HG03460 (cell line): Measurements from ENCODE around the gene NFKBIE.

Experiments used
- ATAC-seq: cut with Tn5 transposase; IDR thresholded peaks from one replicate; pipeline ENCODE4 v1.9.1; 2021; ENCODE audit not compliant: unreplicated experiment

Gene NFKBIE

GRCh38 chr6:44258325-44258863, 7.0 kb downstream of the NFKBIE start:
- no peak for ATAC-seq

DNA sequence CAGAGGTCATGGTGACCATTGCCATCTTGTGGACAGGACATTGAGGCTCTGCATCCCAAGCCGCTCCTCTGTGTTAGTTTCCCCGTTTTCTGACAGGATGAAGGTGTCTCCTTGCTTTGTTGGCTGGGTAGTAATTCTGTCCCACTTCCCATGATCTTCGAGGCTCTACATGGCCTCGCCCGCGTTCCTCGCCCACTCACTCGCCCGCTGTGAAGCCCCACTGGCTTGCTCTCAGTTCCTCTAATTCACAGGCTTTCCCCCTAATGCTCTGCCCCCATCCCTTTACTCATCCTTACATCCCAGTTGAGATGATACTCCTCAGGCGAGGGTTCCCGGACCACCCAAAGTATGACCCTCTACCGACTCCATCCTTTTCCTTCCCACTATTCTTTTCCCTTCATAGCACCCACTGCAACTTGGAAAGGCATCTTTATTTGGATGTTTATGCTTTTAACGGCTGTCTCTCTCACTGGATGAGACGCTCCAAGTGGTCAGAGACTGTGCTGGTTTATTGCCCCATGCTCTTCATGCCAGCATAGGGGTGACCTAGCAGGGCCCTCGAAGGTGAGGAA, 7.5 kb downstream of the NFKBIE start:
- ATAC-seq: peak; percentile 22

DNA sequence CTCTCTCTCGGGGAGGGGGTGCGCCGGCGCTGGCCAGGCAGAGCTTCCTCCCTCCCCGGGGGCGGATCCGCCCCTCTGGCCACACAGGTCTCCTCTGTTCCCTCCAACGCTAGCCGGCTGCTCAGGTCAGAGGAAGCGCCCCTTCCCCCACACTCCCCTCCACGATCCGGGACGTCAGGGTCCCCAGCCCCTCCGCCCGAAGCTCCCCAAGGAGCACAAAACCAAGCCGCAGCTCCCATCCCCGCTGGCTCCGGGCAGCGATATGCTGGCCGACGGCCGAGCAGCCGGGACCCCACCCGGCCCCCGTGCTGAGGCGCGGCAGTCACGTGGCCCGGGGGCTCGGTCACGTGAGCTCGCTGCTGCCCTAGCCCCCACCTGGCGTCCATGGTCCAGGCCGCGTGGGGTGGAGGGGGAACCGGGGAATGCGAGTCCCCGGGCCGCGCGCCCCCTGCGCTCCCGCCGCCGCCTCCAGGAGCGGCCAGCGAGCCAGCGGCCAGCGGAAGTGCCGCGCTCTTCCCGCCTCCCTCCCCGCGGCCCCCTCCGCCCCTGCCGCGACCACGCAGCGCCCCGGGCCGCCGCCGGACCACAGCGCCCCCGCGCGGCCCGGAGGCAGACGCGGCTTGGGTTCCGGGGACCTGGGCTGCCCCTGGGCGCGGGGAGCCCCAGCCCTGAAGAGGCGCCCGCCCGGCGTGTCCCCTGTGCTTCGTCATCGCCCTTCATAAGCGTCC, 8.2 kb downstream of the NFKBIE start, which contains the start of gene SLC35B2:
SLC35B2 (minus strand) TSS at position 504 of the 728 bp plus-strand sequence; CDS start at position 386, 118 bp downstream.
- ATAC-seq: peak; percentile 43

GRCh38 chr6:44256775-44257024, 8.7 kb downstream of the NFKBIE start:
- no peak for ATAC-seq

- ATAC-seq: no peak
Measured at GRCh38 chr6:44255871-44256774, 9.2 kb downstream of the NFKBIE start.

- ATAC-seq: no peak
Measured at GRCh38 chr6:44255105-44255808, 10.1 kb downstream of the NFKBIE start.

DNA sequence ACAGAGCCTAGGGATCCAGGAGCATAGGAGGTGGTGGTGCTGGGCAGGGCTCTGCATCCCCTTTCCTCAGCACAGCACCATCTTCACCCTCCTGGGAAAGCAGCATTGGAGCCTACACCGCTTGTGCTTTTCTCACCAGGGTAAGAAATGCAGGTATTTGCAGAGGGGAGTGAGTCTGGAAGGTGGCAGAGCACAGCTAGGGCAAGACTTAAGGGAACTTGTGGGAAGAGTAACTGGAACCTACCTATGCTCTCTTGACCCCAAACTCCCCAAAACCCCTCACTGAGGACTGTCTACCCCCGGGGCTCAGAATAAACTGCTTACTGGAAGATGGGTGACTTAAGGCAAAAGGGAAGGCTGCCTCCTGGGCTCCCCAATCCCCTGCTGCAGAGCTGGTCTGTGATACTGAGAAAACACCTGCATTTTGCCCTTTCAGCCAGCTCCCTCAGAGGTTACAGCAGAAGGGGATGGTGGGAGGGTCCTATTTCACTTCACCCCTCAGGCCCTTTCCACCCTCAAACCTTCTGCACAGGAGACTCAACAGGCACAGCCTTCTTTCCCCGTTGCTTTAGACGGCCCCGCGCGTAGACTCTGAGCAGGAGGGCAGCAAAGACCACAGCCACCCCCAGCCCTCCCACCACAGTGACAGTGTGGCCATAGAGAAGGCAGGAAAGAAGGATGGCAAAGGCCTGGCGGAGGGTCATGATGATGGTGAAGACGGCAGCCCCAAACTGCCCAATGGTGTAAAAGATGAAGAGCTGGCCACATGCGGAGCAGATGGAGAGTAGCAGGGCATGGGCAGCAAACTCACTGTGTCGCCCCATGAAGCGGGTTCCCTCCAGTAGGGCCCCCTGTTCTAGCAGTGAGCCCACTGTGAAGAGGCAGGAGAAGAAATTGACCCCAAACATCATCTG, 10.9 kb downstream of the NFKBIE start:
- ATAC-seq: no peak

GRCh38 chr6:44253307-44254101, 11.8 kb downstream of the NFKBIE start:
- ATAC-seq: no peak

DNA sequence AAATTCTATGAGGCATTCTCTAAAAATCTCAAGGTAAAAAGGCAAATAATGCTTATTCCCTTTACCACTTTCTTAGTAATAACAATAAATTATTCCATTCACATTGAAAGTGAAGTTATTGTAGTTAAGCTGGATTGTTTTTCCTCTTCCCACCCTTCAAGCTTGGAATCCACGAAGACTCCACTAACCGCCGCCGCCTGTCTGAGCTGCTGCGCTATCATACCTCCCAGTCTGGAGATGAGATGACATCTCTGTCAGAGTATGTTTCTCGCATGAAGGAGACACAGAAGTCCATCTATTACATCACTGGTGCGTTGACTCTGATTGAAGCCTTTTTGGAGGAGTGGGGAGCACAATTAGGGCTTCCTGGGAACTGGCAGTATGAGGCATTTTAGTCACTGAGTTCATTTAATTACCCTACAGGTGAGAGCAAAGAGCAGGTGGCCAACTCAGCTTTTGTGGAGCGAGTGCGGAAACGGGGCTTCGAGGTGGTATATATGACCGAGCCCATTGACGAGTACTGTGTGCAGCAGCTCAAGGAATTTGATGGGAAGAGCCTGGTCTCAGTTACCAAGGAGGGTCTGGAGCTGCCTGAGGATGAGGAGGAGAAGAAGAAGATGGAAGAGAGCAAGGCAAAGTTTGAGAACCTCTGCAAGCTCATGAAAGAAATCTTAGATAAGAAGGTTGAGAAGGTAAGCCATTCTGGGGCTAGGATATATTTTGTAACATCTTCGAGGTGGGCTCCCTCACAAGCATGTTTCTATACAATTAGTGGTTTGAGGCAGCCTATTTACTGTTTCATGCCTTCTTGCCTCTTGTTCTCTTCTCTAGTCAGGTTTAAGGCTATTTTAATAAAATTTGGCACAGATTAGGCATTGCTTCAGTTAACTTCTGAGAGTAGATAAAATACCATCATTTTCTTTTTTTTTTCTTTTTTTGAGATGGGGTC, 13.5 kb downstream of the NFKBIE start:
- no peak for ATAC-seq

DNA sequence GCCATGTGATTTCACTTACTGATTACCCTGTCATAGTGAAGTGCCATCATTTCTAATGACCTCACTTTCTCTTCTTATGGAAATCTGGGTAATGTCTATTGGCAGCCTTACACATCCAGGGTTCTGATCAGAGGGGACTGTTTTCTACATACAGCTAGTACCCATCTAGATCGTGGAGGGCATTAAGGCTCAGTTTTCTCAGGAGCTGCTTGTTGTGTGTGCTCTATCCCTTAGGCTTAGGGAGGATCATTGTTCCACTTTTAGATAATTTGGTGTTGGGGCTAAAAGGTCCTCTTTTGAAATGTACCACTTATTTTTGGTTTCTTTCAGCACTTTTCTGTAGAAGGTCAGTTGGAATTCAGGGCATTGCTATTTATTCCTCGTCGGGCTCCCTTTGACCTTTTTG, 14.6 kb downstream of the NFKBIE start:
- ATAC-seq: no peak

- no peak for ATAC-seq
Measured at GRCh38 chr6:44250067-44250717, 15.2 kb downstream of the NFKBIE start.

DNA sequence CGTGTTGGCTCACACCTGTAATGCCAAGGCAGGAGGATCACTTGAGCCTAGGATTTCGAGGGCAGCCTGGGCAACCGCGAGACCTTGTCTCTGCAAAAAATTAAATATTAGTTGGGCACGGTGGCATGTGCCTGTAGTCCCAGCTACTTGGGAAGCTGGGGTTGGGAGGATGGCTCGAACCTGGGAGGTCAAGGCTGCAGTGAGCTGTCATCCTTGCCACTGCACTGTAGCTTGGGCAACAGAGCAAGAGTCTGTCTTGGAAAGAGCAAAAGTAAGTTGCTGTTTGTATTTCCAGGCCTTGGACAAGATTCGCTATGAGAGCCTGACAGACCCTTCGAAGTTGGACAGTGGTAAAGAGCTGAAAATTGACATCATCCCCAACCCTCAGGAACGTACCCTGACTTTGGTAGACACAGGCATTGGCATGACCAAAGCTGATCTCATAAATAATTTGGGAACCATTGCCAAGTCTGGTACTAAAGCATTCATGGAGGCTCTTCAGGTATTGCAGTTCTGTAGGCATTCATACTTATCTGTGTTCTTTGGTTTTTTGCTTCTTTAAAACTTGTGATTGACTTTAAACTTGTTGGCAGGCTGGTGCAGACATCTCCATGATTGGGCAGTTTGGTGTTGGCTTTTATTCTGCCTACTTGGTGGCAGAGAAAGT, 16.1 kb downstream of the NFKBIE start:
- ATAC-seq: no peak

- no peak for ATAC-seq
Measured at GRCh38 chr6:44248579-44248978, 16.8 kb downstream of the NFKBIE start.

DNA sequence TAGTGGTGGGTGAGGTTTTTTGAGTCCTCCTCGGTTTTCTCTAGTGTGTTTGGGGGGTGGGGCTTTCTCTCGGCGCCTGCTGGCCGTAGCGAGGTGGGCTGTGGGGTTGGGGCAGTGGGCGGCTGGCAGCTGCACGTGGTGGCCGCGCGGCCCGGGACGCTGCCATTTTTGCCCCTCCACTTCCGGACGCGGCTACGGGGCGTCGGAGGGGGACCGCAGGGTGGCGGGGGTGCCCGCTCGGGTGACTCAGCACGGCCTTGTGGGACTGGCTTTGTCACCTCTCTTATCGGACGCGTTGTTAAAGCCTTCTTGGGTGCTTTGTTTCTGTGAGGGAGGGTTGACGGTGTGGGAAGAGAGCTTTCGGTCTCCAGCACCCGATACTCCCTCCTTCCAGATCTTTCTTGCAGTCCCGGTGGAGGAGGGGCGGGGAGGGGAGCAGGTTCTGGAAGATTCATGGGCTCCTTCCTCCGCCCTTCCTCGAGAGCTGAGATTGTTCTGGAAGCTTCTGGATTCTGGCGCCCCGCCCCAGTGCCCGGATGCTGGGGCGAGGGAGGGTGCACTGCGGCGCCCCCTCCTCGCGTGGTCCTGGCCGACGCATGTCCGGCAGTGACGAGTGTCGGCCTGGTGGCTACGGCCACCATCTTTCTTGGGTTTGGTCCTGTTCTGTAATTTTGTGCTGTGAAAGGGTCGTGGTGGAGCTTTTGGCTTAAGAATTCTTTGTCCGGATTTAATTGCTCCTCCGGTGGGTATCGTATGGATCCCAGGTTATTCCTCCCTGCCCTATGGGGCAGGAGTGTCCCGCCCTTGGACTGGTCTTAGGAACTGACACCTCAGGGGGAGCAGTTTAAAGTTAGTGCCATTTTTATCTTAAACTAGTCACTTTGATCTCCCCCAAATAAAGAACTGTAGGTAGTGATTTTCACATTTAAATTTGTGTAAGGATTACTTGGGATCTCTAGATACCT, 17.7 kb downstream of the NFKBIE start:
- ATAC-seq: peak; percentile 32

GRCh38 chr6:44246663-44247337, 18.6 kb downstream of the NFKBIE start, which contains the start of gene HSP90AB1:
Gene HSP90AB1 (plus strand): TSS chr6:44247101. CDS start chr6:44248630, 1,529 bp downstream.
- ATAC-seq: peak; percentile 62
